ENCODE measurements around the gene PCDHB7.

DNA sequence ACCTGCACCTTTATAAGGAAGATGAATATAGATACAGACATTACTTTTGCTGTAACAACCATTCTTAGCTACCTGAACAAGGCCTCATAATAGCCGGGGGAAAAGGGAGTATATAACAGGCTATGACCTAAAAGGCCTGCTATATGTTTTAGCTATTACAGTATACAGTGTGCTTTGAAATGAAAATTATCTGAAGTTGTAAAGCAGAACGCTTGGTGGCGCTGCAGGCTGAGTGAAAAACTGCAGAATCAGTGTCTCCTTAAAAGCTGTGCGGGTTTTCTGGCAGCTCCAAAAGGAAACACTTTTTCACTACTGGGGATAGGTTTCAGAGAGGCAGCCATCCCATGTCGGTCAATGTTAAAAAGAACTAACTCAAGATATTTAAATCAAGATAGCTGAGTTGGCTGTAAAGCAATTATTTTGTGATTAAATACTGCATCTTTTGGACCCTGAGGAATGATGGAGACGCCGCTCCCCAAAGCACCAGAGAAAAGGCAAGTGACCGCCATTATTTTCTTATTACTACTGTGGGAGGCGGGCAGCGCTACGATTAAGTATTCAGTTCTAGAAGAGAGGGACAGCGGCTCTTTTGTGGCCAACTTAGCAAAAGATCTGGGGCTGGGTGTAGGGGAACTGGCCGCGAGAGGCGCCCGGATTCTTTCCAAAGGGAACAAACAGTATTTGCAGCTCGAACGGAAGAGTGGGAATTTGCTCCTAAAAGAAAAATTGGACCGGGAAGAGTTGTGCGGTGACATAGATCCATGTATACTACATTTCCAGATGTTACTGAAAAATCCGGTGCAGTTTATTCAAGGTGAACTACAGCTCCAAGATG, 16.7 kb upstream of the PCDHB7 start:
- no peak for TF ChIP-seq EZH2 (IDR thresholded peaks at IDR 0.05; ENCODE audit: insufficient read depth, poor library complexity, severe bottlenecking)
- TF ChIP-seq EZH2phosphoT487 (IDR thresholded peaks at IDR 0.05; ENCODE audit: insufficient read depth, low read depth) = no peak

Measured in GM23248 (cell line).